ENCODE data around the gene VTI1A. TPM values are rescaled to one million over a fixed set of nuclear protein-coding genes. Genes with fewer than 3 reads are reported as not detected.

VTI1A gene
- total and polyA plus RNA-seq, 2 of the 13 experiments (the other 11 are each of a cell fraction or from before 2014, with no cell fraction given) = 11.7 to 32.7 TPM

DNA sequence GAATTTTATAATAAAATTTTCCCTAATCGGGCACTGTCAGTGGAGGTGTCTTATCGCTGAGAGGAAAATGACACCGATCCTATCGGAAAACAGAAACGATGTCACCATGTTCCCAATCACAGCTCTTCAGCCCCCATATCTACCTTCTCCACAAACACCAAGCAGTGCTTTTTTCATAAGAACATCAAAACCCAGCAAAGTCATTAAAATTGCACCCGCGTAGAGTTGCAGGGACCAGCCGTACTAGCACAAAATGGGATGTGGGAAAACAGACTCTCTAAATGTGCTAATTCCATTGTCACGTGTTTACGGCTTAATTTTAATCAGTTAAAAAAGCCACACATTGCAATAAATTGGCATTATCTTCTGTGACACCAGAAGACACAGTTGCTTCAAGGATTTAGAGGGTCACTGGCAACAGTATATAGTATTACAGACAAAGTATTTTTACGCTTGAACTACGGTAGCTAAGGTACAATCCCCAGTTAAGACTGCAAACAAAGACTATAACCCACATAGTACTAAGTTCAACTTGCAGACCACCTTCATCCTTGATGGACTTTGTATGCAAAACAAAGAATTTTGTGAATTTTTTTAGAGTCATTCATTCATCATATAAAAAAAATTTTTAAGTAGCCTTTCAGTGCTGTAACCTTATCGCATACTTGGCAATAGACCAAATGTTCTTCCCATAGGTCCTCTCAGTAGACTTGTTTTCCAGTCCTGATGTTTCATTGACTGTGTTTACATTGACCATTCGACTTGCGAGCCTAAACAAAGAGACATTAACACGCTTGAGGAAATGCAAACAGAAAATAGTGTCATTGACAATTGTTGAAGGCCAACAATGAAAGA, 116.0 kb downstream of the VTI1A start (continued):
- TF ChIP-seq, protein P1, sequence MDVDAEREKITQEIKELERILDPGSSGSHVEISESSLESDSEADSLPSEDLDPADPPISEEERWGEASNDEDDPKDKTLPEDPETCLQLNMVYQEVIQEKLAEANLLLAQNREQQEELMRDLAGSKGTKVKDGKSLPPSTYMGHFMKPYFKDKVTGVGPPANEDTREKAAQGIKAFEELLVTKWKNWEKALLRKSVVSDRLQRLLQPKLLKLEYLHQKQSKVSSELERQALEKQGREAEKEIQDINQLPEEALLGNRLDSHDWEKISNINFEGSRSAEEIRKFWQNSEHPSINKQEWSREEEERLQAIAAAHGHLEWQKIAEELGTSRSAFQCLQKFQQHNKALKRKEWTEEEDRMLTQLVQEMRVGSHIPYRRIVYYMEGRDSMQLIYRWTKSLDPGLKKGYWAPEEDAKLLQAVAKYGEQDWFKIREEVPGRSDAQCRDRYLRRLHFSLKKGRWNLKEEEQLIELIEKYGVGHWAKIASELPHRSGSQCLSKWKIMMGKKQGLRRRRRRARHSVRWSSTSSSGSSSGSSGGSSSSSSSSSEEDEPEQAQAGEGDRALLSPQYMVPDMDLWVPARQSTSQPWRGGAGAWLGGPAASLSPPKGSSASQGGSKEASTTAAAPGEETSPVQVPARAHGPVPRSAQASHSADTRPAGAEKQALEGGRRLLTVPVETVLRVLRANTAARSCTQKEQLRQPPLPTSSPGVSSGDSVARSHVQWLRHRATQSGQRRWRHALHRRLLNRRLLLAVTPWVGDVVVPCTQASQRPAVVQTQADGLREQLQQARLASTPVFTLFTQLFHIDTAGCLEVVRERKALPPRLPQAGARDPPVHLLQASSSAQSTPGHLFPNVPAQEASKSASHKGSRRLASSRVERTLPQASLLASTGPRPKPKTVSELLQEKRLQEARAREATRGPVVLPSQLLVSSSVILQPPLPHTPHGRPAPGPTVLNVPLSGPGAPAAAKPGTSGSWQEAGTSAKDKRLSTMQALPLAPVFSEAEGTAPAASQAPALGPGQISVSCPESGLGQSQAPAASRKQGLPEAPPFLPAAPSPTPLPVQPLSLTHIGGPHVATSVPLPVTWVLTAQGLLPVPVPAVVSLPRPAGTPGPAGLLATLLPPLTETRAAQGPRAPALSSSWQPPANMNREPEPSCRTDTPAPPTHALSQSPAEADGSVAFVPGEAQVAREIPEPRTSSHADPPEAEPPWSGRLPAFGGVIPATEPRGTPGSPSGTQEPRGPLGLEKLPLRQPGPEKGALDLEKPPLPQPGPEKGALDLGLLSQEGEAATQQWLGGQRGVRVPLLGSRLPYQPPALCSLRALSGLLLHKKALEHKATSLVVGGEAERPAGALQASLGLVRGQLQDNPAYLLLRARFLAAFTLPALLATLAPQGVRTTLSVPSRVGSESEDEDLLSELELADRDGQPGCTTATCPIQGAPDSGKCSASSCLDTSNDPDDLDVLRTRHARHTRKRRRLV (CRISPR knock-in tag; IDR thresholded peaks at IDR 0.05) = no peak
- TF ChIP-seq, protein P2, sequence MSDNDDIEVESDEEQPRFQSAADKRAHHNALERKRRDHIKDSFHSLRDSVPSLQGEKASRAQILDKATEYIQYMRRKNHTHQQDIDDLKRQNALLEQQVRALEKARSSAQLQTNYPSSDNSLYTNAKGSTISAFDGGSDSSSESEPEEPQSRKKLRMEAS (IDR thresholded peaks at IDR 0.05) = peak; percentile 28; the same call in 1 of the 2 replicates
- TF ChIP-seq RARA (CRISPR knock-in tag; IDR thresholded peaks at IDR 0.05) = peak; percentile 89
- peak; percentile 87 for TF ChIP-seq SKI (IDR thresholded peaks at IDR 0.05; ENCODE audit: partially characterized antibody)
- no peak for TF ChIP-seq SIN3B (IDR thresholded peaks at IDR 0.05; ENCODE audit: low read length)
- TF ChIP-seq ETV5 (CRISPR knock-in tag; IDR thresholded peaks at IDR 0.05; ENCODE audit: borderline replicate concordance) = peak; percentile 59; the same call in 1 of the 2 replicates
- TF ChIP-seq SSRP1 (CRISPR knock-in tag; IDR thresholded peaks at IDR 0.05) = 0 out of 2 replicates have a peak, but pooled peaks have one; percentile 53
- TF ChIP-seq, protein P3, sequence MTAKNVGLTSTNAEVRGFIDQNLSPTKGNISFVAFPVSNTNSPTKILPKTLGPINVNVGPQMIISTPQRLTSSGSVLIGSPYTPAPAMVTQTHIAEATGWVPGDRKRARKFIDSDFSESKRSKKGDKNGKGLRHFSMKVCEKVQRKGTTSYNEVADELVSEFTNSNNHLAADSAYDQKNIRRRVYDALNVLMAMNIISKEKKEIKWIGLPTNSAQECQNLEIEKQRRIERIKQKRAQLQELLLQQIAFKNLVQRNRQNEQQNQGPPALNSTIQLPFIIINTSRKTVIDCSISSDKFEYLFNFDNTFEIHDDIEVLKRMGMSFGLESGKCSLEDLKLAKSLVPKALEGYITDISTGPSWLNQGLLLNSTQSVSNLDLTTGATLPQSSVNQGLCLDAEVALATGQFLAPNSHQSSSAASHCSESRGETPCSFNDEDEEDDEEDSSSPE (CRISPR knock-in tag; IDR thresholded peaks at IDR 0.05) = no peak
- no peak for TF ChIP-seq ZNF569 (CRISPR knock-in tag; IDR thresholded peaks at IDR 0.05; ENCODE audit: borderline replicate concordance)
- TF ChIP-seq EHMT2 (IDR thresholded peaks at IDR 0.05; ENCODE audit: borderline replicate concordance, low read depth, low read length) = peak; percentile 76; the same call in 1 of the 2 replicates
- no peak for TF ChIP-seq SOX6 (IDR thresholded peaks at IDR 0.05)
- TF ChIP-seq SOX6 (CRISPR knock-in tag; IDR thresholded peaks at IDR 0.05) = peak; percentile 99
- no peak for TF ChIP-seq ZNF468 (CRISPR knock-in tag; IDR thresholded peaks at IDR 0.05)
- no peak for TF ChIP-seq KMT2A (CRISPR knock-in tag; IDR thresholded peaks at IDR 0.05)
- peak; percentile 88 for TF ChIP-seq SAP130 (CRISPR knock-in tag; IDR thresholded peaks at IDR 0.05; ENCODE audit: low read depth)
- 0 out of 2 replicates have a peak, but pooled peaks have one; percentile 48 for TF ChIP-seq ZFP1 (CRISPR knock-in tag; IDR thresholded peaks at IDR 0.05)
- TF ChIP-seq, protein P4, sequence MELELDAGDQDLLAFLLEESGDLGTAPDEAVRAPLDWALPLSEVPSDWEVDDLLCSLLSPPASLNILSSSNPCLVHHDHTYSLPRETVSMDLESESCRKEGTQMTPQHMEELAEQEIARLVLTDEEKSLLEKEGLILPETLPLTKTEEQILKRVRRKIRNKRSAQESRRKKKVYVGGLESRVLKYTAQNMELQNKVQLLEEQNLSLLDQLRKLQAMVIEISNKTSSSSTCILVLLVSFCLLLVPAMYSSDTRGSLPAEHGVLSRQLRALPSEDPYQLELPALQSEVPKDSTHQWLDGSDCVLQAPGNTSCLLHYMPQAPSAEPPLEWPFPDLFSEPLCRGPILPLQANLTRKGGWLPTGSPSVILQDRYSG (CRISPR knock-in tag; IDR thresholded peaks at IDR 0.05) = no peak
- TF ChIP-seq MED13 (CRISPR knock-in tag; IDR thresholded peaks at IDR 0.05) = no peak
- no peak for TF ChIP-seq TBP (CRISPR knock-in tag; IDR thresholded peaks at IDR 0.05)
- TF ChIP-seq NFKBIZ (CRISPR knock-in tag; IDR thresholded peaks at IDR 0.05) = 0 out of 2 replicates have a peak, but pooled peaks have one; percentile 62
- no peak for TF ChIP-seq BRCA1 (CRISPR knock-in tag; IDR thresholded peaks at IDR 0.05)
- peak; percentile 99 for TF ChIP-seq SOX5 (CRISPR knock-in tag; IDR thresholded peaks at IDR 0.05; ENCODE audit: borderline replicate concordance)
- TF ChIP-seq CREM (IDR thresholded peaks at IDR 0.05) = peak; percentile 81
- TF ChIP-seq CREM (CRISPR knock-in tag; IDR thresholded peaks at IDR 0.05) = no peak

Data from HepG2 (cell line).